HCT116 (cell line): Measurements from ENCODE around the gene NRCAM.

ENCODE experiments used
- EGR1 ChIP-seq: IDR thresholded peaks from 2 replicates; pipeline ENCODE4 v1.6.1; 2012; ENCODE audit warnings: low read depth
- EZH2 ChIP-seq: fragments of 200-600 bp; sonication (generic); IDR thresholded peaks from 2 replicates; pipeline ENCODE4 v1.6.1; 2017; ENCODE audit warnings: antibody characterized with exemption, mixed run types
- JUND ChIP-seq: IDR thresholded peaks from 2 replicates; pipeline ENCODE4 v1.6.1; 2012
- POLR2A ChIP-seq: IDR thresholded peaks from 2 replicates; pipeline ENCODE4 v1.7.0; 2011; ENCODE audit warnings: borderline replicate concordance; ENCODE audit not compliant: insufficient read depth, insufficient read length; ENCODE audit errors: extremely low read depth
- POLR2AphosphoS5 ChIP-seq: IDR thresholded peaks from 2 replicates; pipeline ENCODE4 v1.6.1; 2011; ENCODE audit warnings: mild to moderate bottlenecking, low read depth, low read length, moderate library complexity
- SIN3A ChIP-seq: IDR thresholded peaks from 2 replicates; pipeline ENCODE4 v1.6.1; 2012; ENCODE audit warnings: low read depth
- TCF7L2 ChIP-seq: IDR thresholded peaks from 2 replicates; pipeline ENCODE4 v1.7.0; 2011; ENCODE audit warnings: borderline replicate concordance, inconsistent platforms; ENCODE audit not compliant: insufficient read depth, insufficient read length; ENCODE audit errors: extremely low read depth
- YY1 ChIP-seq: IDR thresholded peaks from 2 replicates; pipeline ENCODE4 v1.6.1; 2011; ENCODE audit warnings: low read length, low read depth, moderate library complexity, mild to moderate bottlenecking; ENCODE audit not compliant: insufficient replicate concordance; ENCODE audit errors: extremely low read depth
- ZNF274 ChIP-seq: fragments of 200-500 bp; sonication (Bioruptor generic); IDR thresholded peaks from 2 replicates; pipeline ENCODE4 v1.6.1; 2014; ENCODE audit warnings: mild to moderate bottlenecking, low read depth, low read length, inconsistent platforms
- TF ChIP-seq, protein P1 (sequence below), 3 experiments: fragments of 200-600 bp in 1 of 3; sonication (generic) in 1 of 3; IDR thresholded peaks in 2 of 3; conservative IDR thresholded peaks in 1 of 3; 2 replicates each; pipeline ENCODE4 v1.5.1; 2012 to 2017; ENCODE audit warnings: low read depth in 2 of 3, low read length in 2 of 3, antibody characterized with exemption in 1 of 3, borderline replicate concordance in 1 of 3, control low read depth in 1 of 3, mild to moderate bottlenecking in 1 of 3, mixed read lengths in 1 of 3, mixed run types in 1 of 3, moderate library complexity in 1 of 3; ENCODE audit not compliant: insufficient read depth in 1 of 3
- TF ChIP-seq, protein P2 (sequence below): IDR thresholded peaks from 2 replicates; pipeline ENCODE4 v1.6.1; 2012
- TF ChIP-seq, protein P3 (sequence below): IDR thresholded peaks from 2 replicates; pipeline ENCODE4 v1.6.1; 2012
- TF ChIP-seq, protein P4 (sequence below): IDR thresholded peaks from 2 replicates; pipeline ENCODE4 v1.6.1; 2011; ENCODE audit warnings: mild to moderate bottlenecking, low read length, moderate library complexity; ENCODE audit not compliant: insufficient replicate concordance; ENCODE audit errors: extremely low read depth

DNA sequence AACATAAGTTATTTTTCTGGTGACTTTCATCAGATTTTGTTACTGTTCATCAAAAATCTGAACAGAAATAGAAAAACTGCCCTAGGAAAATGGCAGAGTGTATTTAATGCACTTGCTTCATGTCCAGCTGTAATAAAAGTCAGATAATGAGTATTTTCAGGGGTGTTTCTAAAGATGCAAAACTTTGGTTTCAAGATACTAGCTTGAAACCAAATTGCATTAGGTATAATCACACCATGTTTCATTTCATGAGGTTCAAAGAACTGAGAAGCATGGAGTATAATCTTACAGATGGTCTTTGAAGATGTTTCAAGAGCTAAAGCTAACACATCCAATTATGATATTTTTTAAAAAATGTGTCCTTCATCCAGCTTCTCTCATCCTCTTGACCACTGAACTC lies 128.9 kb downstream of the NRCAM start:
- TF ChIP-seq, protein P1, sequence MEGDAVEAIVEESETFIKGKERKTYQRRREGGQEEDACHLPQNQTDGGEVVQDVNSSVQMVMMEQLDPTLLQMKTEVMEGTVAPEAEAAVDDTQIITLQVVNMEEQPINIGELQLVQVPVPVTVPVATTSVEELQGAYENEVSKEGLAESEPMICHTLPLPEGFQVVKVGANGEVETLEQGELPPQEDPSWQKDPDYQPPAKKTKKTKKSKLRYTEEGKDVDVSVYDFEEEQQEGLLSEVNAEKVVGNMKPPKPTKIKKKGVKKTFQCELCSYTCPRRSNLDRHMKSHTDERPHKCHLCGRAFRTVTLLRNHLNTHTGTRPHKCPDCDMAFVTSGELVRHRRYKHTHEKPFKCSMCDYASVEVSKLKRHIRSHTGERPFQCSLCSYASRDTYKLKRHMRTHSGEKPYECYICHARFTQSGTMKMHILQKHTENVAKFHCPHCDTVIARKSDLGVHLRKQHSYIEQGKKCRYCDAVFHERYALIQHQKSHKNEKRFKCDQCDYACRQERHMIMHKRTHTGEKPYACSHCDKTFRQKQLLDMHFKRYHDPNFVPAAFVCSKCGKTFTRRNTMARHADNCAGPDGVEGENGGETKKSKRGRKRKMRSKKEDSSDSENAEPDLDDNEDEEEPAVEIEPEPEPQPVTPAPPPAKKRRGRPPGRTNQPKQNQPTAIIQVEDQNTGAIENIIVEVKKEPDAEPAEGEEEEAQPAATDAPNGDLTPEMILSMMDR (IDR thresholded peaks at IDR 0.05 in 2 of 3, conservative IDR thresholded peaks at IDR 0.05 in 1 of 3; ENCODE audit: borderline replicate concordance in 1 of 3, insufficient read depth in 1 of 3, low read depth in 2 of 3, low read length in 2 of 3) = no peak
- no peak for TF ChIP-seq EGR1
- TF ChIP-seq, protein P2, sequence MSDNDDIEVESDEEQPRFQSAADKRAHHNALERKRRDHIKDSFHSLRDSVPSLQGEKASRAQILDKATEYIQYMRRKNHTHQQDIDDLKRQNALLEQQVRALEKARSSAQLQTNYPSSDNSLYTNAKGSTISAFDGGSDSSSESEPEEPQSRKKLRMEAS = no peak
- TF ChIP-seq POLR2A = no peak
- no peak for TF ChIP-seq TCF7L2
- no peak for TF ChIP-seq YY1
- TF ChIP-seq EZH2 = no peak
- no peak for TF ChIP-seq SIN3A
- TF ChIP-seq POLR2AphosphoS5 = no peak
- TF ChIP-seq, protein P3, sequence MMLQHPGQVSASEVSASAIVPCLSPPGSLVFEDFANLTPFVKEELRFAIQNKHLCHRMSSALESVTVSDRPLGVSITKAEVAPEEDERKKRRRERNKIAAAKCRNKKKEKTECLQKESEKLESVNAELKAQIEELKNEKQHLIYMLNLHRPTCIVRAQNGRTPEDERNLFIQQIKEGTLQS = no peak
- TF ChIP-seq JUND = no peak
- TF ChIP-seq ZNF274 = no peak
- TF ChIP-seq, protein P4, sequence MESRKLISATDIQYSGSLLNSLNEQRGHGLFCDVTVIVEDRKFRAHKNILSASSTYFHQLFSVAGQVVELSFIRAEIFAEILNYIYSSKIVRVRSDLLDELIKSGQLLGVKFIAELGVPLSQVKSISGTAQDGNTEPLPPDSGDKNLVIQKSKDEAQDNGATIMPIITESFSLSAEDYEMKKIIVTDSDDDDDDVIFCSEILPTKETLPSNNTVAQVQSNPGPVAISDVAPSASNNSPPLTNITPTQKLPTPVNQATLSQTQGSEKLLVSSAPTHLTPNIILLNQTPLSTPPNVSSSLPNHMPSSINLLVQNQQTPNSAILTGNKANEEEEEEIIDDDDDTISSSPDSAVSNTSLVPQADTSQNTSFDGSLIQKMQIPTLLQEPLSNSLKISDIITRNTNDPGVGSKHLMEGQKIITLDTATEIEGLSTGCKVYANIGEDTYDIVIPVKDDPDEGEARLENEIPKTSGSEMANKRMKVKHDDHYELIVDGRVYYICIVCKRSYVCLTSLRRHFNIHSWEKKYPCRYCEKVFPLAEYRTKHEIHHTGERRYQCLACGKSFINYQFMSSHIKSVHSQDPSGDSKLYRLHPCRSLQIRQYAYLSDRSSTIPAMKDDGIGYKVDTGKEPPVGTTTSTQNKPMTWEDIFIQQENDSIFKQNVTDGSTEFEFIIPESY = no peak
